ENCODE results near the gene CHRM5.

GRCh38 chr15:34111488-34111887 lies 143.2 kb downstream of the CHRM5 start:
- TF ChIP-seq TAF1 (IDR thresholded peaks at IDR 0.05; ENCODE audit: borderline replicate concordance, insufficient read depth, low read length): no peak
- no peak for TF ChIP-seq POLR2AphosphoS5 (IDR thresholded peaks at IDR 0.05; ENCODE audit: low read depth, low read length)

All from PFSK-1 (cell line).